ENCODE measurements around the gene KTN1.
A peak's percentile ranks its signal among the peaks of the same experiment; 100 is the strongest.

KTN1 gene

DNA sequence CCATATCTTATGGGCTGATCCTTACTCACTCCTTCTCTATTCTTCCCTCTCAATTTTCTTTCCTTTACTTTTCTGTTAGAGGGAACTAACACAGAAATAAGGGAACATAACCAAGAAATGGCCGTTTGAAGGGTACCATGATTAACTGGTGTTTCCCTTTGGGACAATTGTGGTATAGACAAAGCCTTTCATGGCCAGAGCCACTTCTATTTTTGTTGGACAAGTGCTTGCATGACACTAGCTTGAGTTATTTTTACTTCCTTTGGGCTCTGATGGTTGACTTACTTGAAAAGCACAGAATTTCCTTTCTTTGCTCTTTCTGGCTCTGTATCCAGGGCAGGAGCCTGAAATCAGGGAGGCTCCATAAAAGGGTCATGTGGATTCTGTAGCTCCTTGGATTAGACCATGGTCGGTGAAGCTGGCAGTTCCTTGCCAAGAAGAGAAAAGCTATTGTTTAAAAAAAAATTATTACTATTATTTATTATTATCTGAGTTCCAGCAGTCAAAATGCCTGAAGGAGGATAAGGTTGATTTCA, 130.6 kb downstream of the KTN1 start:
- DNase-seq (ENCODE audit: insufficient read length, low spot score) (no peak), FAIRE-seq (peak; percentile 51)

DNA sequence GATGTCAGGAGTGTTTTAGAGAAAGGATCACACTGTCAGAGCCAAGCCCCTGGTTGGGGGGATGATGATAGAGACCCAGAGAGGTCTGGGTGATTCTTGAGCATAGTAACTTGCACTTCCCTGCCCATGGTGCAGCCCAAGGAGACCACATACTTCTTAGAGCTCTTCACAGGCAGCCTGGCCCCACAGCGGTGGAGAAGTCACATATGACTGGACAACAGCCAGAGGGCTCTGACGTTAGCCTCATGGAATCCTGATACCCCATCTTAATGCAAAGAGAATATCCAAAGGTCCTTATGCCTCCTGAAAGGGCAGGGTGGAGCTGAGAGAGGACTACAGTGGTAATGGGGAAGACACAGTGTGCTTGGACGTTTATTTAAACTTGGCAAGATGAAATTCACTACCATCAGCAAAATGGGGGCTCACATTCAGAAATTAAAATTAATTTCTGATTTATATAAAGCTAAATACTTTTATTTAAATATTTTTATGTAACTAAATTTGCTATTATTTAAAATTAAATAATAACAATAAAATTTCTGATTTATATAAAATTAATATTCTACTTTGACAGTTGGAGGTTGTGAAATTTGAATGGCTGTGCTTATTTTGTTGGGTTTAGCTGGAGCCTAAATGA, 131.3 kb downstream of the KTN1 start:
- DNase-seq (ENCODE audit: insufficient read length, low spot score) (no peak), FAIRE-seq (no peak)

DNA sequence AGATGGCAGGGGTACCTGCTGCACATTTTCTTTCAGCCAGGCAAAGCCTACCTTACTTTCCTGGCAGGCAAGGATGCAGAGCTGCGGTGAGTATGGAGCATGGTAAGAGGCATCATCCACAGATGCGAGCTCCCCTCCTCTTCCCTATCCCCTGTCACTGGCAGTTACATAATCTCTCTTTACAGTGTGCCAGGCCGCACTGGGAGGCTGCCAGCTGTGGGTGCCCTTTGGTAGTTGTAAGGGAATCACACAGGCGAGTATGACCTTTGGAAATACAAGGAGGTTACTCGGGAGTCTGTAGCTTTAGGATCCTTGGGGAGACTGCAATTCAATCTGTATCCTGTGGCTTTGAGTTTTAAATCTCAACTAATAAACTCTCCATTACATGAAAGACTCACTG, 132.5 kb downstream of the KTN1 start:
- DNase-seq (ENCODE audit: insufficient read length, low spot score) (no peak), FAIRE-seq (no peak)

DNA sequence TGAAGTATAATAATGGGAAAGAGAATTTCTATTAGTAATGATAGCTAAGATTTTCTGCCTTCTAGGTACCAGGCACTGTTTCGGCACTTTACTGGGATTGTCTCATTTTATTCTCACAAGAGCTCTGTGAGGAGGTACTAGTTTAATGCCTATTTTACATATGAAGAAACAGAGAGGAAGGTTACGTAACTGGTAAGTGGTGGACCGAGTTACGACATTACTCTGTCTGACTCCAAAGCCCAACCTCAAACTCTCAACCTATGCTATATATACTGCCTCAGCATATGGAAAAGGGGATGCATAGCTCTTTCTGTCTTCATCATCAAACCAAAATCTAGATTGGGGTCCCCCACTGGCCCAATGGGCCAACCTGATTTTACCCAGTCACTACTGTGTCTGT, 133.5 kb downstream of the KTN1 start:
- FAIRE-seq (no peak), DNase-seq (ENCODE audit: insufficient read length, low spot score) (no peak)

DNA sequence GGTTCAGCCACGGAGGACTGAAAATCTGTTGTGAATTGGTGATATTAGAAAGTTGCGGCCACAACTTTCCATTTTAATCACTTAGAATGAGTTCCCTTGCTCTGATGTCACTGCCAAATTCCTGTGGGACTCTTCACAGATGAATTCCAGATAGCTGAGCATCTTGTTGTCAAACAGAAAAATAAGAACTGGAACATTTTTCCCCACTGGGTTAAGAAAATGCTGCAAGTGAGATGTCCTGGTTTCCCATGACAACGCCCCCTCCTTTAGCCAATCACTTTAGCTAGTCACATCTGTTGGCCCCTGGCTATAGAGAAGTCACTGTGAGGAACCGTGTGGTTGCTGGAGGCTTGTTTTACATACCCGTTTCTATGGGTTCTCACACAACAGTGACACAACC, 135.9 kb downstream of the KTN1 start:
- FAIRE-seq (no peak), DNase-seq (ENCODE audit: insufficient read length, low spot score) (no peak)

DNA sequence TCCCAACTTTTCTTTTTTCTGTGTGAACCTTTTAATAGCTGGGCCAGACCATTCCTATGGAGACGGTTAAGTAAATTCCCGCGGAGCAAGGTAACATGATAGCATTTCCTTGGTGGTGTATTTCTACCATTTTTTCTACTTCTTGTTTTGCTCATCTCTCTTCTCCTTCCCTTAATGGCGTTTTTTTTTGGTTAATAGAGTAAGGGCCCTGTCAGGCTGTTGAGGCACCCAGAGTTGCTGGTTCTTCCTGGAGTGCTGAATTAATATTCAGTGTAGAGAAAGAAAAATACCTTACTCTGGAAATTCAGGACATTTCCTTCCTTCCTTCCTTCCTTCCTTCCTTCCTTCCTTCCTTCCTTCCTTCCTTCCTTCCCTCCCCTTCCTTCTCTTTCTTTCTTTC, 137.6 kb downstream of the KTN1 start:
- no peak for DNase-seq (ENCODE audit: insufficient read length, low spot score)
- no peak for FAIRE-seq

DNA sequence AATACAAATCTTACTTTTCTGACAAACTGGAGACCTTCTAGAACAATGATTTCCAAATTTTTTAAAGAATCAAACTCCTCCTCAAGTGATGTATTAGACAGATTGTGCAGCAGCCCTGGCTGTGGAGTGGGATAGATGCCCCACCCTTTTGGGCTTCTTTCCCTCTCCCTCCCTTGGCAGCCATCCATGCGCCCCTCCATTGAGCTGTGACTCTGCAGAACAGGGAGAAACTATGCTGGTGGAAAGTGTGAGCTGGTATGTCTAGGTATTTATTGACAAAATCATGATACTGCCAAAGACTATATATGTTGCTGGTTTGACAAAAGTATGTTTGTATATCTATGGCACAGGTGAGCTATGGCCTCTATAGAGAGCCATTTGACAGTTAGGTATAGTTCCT, 138.5 kb downstream of the KTN1 start:
- DNase-seq (ENCODE audit: insufficient read length, low spot score) = no peak
- no peak for FAIRE-seq

DNA sequence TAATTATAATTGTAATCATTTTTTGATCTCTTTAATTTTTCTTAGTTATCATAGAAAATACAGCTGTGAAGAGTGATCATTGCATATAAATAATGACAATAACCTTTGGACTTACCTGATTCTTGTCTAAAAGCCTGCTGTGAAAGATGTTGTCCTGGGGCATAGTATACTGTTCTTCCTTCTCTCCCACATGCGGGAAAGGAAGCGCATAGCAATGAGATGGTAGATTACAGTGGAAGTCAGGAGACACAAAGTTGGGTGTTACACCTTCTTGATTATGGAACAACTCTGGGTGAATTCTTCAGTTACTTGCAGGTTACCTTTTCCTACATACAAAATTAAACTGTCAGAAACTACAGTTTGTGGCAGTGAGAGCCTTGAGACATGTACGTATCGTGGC, 140.8 kb downstream of the KTN1 start:
- DNase-seq (ENCODE audit: insufficient read length, low spot score) (no peak), FAIRE-seq (no peak)

DNA sequence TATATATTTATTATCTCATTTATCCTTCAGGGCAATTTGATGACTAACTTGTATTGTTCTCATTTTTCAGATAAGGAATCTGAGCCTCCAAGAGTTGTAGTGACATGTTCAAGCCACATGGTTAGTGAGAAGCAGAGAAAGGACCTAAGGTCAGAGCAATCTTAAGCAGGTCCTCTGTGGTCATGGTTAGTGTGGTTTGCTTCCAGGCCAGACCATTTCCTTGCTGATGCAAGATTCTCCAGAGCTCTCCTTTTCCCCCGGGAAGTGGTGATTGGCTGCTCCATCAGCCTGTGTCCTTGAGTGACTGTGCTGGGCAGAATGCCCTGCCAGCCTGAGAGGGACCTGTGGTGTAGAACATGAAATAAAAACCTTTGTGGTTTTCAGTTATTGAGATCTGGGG, 141.3 kb downstream of the KTN1 start:
- FAIRE-seq = no peak
- no peak for DNase-seq (ENCODE audit: insufficient read length, low spot score)

DNA sequence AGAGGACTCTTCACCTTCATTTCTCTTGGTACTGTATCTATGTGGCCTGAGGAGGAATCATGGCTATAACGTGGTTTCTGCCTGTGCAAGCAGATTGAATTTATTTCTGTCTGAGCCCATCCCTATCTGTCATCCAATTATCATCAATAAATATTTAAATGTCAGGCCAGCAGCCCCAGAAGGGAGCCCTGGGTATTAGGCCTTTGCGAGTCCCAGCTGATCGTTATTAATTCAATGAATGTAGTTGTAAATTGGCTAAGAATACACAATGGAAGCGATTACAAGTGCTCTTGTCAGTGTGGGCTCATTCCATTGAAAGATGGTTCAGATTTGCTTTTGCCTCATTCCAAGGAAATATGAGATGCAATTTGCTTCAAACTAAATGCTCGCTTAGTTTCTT, 142.0 kb downstream of the KTN1 start:
- FAIRE-seq (no peak), DNase-seq (ENCODE audit: insufficient read length, low spot score) (no peak)

DNA sequence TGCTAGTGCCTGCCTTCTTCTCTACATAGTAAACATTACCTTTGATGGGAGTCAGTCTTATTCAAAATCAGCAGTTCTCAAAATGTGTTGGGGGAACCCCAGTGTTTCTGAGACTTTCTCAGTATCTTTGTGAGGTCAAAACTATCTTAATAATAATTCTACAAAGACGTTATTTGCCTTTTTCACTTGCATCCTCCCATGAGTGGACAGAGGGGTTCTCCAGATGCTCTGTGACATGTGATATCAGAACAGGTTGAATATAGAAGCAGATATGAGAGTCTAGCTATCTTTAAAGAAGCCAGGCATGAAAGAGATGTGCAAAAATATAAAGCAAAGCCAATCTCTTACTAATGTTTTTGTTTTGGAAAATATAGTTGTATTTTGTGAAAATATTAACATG, 144.7 kb downstream of the KTN1 start:
- FAIRE-seq (no peak), DNase-seq (ENCODE audit: insufficient read length, low spot score) (no peak)

DNA sequence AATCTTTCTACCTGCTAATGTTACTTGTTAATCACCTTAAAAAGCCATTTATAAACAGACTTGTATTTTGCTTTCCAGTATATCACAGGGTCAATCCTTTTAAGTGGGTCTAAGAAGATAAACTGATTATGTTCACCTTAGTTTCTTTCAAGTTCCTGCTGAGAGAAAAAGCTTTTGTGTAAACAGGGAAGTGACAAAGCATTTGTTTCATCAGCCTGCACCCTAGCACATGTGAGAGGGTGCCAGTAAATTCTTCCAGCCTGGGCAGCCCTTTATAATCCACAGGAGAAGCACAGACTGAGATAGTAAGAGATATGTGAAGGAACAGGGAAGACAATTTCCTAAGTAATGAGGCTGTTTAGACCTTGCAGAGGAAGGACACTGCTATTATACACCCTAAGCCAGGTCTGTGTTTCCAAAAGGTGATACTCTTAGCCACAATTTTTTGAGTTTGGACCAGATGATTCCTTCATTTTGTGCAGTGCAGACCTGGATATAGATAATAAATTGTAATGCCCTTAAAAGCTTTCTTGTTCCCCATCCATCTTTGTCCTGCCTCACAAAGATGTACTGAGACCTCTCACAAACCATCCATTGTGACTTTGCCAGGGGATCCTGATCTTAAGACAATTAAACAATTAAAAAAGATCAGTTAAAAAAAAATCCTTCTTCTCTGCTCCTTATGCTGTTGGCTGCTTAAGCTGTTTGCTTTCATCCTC, 150.7 kb downstream of the KTN1 start:
- DNase-seq (ENCODE audit: insufficient read length, low spot score) = no peak
- FAIRE-seq = no peak

DNA sequence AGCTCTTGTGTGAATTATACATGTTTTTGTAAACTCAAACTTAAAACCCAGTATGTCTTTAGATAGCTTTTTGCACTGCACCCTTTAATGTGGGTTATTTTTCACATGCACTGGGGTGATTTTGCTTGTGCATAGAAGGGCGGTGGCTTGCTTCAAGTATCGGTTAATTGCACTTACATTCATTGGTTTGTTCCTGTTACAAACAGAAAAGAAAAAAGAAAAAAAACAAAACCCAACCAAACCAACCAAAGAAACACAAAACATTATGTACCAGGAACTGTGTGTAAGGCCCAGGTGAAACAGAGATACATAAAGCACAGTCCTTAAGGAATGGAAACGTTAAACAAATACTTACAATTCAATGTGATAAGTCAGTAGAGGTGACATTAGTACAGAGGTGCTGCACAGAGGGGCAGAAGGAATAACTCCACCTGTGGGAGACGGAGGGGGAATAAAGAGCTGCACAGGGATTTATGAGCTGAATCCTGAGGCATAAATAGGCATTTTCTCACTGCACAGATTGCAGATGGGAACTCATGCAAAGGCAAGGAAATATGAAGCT, 151.4 kb downstream of the KTN1 start:
- FAIRE-seq (no peak), DNase-seq (ENCODE audit: insufficient read length, low spot score) (no peak)

DNA sequence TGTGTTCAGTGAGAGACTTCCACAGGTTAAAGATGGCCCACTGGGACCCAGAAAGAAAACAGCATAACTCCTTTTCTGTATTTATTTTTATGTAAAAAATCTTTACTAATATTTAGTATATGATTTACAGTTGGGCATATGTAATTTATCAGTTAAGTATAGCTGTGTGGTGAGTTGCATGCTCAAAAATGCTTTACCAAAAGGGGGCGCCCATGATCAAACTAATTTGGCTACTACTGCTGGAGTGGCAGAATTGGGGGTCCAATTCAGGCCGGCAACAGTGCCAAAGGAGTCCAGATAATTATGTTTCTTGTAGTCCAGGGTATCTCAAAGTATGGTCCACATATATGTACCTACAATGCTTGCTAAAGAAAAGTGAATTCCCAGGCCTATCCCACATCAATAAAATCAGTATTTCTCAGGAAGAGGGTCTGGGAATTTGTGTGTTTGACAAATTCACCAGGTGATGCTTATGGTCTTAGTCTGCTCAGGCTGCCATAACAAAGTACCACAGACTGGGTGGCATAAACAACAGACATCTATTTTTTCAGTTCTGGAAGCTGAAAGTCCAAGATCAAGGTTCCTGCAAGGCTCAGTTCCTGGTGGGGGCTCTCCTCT, 152.0 kb downstream of the KTN1 start:
- no peak for DNase-seq (ENCODE audit: insufficient read length, low spot score)
- peak; percentile 35 for FAIRE-seq

DNA sequence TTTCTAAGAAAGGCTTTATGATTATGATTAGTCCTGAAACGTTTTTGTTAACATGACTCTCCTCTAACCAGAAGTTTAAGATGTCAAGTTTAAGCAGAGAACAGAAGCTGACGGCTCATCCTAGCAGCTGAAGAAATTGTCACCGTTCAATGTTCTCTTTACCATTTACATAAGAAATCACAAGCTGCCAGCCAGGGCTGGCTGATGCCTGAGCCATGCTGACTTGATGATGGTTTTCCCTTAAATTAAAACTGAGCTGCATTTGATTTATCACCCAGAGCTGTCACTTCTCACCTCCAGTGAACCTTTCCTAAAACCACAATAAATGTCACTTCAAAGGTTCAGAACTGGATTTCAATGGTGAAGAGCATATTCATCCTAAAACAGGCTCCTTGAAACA, 153.6 kb downstream of the KTN1 start:
- no peak for FAIRE-seq
- DNase-seq (ENCODE audit: insufficient read length, low spot score) = no peak

Measured in GM19239 (cell line).